HG03175 (cell line): ENCODE data around the gene PLCB2.

Experiments used
- ATAC-seq: cut with Tn5 transposase; IDR thresholded peaks from one replicate; pipeline ENCODE4 v1.9.1; 2021; ENCODE audit warnings: mild to moderate bottlenecking, moderate library complexity; ENCODE audit not compliant: unreplicated experiment

PLCB2 gene

DNA sequence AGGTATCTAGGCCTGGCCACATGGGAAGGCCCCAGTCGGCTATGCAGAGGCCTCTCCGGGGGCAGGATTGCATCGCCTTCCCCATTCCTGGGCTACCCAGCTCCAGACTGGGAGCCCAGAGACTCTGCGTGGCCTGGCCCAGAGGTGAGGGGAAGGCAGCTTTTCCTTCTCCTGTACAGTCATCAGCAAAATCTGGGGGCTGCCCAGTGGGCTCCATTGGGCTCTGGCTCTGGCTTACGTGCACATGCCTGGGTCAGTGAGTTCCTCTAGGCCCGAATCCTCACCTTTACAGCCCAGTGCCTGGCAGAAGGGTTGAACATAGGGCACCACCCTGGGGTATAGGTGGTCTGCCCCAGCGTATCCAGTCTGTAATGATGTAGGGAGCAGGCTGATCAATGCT is 20.9 kb downstream of the PLCB2 start:
- no peak for ATAC-seq

DNA sequence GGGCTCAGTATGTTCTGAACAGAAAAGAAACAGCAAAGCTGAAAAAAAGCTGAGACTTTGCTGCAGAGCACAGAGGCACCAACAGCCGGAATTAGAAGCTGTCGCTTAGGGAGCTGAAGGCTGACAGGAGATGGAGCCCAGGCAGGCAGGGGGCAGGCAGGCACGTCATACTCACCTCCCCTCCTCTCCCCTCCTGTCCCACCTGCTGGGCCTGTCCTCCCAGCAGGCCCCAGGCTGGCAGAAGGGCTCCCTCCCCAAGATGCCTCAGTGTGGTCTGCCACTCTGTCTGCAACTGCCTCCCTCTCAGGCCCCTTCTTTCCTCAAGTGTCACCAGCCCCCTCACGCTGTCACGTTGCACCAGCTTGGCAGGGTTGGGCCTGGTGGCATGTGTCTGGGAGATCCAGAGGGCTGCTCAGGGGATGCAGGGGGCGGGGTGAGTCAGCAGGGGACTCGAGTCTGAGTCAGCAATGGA is 21.6 kb downstream of the PLCB2 start:
- ATAC-seq = no peak

DNA sequence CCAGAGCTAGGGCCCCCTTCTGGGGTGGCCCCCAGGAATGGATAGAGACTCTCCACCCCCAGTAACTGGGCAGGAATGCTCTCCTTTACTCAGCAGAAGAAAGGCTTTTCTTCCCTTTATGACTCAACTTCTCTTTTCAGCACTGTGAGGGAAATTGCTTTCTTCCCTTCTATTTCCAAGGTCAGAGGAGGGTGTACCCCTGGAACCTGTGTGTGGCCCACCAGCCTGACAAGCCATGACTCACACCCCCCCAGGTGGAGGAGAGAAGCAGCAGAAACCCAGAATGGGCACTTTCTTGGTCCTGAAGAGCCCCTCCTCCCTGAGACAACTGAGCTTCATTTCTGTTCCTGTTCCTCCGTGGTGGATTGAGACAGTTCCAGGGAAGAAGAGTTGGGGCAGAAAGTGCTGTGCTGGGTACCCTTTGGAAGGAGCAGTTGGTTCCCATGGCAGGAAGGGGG is 22.2 kb downstream of the PLCB2 start:
- ATAC-seq = no peak

DNA sequence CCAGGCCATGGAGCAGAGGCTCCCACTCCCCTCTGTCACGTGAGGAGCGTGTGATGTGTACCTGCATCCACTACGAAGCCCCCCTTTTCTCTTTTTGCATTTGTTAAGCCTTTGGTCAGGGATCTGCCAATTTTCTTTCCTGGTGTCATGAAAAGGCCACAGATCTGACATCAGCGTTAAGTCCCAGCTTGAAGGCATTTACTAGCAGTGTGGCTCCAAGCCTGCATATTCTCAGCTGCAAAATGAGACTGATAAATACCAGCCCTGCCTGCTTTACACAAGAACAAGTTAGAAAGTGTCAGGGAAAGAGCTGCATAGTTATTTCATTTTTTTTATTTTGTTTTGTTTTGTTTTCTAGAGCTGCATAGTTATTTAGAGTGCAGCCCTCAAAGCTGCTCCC is 22.6 kb downstream of the PLCB2 start:
- ATAC-seq = no peak

DNA sequence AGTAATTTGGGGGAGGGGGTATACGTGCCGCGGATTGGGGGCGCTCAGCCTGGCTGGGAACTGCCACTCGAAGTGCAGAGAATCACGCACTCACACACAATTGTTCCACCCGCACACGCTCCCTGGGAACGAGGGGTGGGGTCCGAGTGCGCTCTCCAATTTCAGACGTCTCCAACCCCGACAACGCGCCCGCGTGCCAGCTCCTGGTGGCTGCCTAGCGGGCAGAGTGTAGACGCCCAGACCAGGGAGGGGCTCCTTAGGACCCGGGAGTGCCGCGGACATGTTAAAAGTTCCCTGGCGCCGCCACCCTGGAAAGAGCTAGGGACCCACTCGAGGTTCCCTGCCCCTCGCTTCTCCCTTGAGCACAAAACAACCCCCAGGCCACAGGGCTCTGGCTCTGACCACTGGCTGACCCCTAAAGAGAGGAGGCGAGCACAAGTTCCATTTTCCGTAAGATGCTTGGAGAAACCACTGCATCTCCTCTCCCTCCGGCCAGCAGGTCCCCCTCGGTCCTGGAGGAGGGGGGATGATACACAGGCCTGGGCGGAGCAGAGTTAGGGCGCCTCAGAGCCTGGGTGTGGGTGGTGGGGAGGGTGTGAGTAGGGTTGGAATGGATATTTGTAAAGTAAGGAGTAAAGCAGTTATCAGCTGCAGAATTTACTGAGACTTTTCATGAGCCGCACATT is 24.0 kb downstream of the PLCB2 start:
- no peak for ATAC-seq

DNA sequence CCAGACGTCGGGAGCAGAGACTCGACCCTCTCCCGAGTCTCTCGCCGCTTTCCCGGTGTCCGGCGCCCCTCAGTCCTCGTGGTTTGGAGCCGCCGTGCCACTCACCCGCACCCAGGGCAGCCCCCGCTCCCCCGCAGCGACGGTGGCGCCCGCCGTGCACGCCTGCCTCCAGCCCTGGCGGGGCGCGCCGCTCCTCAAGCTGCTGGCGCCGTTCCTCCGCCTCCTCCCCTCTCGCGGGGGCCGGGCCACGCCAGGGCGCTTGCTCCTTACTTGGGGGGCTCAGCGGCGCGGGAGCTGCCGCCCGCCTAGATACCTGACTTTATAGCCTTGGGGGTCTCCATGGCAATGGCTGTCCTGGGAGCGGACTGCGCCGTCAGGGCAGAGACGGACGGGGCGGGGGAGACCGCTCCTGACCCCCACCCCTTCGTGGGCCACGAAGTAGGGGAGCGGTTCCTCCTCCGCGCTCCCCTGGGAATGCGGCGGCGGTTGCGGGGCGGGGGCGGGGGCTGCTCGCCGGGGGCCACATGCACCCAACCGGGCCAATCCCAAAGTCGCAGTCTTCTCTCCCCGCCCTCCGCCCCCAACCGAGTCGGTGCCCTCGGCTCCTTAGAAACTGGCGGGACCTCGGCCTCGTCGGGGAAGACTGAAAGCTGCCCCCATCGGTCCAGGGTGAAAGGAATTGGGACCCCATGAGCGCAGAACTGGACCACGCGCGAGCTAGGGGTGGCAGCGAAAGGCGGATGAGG is 24.7 kb downstream of the PLCB2 start, which contains the start of gene ANKRD63:
Gene ANKRD63, minus strand, starts transcription at position 196 of the 746 bp plus-strand sequence. CDS start 478 bp downstream, outside the sequence.
- ATAC-seq = no peak

DNA sequence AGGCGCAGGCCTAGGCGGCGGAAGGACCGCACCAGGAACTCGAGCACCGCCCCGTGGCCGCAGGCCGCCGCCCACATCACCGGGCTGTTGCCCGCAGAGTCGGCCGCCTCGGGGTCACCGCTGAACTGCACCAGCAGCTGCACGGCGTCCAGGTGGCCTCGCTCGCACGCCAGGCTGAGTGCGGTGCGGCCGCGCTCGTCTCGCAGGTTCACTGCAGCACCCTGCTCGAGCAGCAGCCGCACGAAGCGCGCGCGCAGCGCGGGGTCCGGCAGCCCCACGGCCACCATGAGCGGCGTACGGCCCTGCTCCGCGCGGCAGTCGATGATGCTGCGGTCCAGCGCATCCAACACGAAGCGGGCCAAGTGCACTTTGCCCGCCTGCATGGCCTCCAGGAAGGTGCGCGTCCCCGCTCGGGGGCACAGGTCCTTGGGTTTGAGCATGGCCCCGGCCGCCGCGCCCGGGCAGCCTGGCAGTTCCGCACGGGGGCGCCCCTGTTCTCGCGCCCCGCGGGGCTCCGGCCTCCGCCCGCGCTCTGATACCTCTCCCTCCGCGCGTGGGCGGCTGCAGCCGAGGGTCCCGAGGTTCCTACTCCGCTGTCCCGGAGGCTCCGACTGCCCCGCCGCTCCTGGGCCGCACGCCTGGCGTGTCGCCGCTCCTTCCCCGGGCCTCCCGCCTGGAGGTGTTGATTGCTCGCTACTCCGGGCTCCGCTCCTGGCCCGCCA is 25.4 kb downstream of the PLCB2 start:
- ATAC-seq = no peak

DNA sequence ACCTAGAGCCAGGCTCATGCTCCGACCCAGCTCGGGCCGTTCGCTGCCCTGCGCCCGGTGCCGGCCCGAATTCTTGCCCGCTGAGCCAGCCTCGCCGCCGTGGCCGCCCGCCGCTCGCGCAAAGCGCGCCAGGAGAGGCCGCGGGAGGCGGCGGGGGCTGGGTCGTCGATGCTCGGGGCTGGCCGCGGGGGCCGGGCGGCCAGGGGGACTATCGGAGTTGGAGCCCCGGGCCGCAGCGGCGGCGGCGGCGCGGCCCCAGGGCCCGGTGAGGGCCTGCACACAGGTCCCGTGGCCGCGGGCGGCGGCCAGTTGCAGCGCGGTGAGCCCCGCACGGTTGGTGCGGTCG is 26.0 kb downstream of the PLCB2 start:
- ATAC-seq = no peak

DNA sequence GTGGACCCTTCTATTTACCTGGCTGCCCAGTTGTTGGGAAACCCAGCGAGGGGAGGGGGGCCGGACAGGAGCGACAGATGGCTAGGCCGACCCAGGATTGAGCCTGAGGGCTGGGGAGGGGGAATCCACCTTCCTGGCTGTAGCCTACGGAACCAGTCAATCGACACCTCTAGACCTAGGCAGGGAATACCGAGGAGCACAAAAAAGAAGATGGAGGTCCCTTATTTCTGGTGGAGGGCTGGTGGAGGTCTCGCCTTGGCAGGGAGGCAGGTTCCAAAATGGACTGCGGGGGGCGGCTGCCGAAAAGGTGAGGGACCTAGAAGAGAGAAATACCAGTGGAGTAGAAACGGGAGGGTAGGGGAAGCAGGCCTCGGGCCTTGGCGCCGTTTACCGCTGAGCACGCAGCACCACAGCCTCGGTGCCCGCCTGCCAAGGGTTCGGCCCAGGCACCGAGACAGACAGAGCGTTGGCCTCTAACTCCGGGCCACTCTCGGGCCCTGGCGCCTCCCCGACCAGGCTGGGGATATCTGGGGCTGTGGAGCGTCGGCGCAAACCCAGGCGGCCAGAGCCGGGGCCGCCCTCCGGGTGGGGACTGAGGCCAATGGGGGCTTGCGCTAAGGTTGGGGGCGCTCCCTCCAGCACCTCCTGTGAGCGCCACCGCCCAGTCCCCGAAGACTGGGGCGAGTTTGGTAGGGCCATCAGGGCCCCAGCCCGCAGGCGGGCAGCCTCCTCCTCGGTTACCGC is 26.5 kb downstream of the PLCB2 start:
- no peak for ATAC-seq

DNA sequence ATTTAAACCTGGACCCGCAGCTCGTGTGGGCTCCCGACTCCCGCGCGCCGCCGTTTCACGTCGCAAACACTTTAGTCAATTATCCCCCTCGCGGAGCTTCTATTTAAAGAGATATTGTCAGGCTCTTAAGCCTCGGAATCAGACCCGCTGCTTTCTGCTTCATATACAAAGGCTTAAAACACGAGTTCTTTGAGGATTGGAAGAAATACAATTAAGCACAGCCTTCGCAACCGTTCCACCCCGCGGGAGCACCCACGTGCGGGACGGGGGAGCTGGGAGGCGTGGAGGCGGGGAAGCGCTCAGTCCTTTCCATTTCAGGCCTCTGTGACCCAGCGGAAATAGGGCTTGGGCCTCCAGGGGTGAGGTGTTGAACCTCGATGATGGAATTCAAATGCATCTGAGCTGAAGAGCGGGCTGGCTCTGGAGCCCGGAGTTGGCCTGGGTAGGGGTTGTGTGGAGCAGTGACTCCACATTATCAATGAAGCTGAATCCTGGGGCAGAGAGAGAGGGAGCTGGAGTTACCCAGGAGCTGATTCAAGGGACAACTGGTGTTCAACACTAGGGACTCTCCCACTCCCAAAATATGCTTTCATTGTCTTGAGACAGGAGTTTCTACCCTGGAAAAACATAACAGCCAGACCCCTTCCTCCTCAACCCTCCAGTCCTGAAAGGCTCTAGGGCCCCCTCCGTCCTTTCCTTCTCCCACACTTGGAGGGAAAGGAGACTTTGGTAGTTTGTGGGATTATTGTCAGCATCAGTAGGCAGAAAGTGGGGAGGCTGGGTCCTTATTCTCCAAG is 27.3 kb downstream of the PLCB2 start:
- ATAC-seq = no peak

DNA sequence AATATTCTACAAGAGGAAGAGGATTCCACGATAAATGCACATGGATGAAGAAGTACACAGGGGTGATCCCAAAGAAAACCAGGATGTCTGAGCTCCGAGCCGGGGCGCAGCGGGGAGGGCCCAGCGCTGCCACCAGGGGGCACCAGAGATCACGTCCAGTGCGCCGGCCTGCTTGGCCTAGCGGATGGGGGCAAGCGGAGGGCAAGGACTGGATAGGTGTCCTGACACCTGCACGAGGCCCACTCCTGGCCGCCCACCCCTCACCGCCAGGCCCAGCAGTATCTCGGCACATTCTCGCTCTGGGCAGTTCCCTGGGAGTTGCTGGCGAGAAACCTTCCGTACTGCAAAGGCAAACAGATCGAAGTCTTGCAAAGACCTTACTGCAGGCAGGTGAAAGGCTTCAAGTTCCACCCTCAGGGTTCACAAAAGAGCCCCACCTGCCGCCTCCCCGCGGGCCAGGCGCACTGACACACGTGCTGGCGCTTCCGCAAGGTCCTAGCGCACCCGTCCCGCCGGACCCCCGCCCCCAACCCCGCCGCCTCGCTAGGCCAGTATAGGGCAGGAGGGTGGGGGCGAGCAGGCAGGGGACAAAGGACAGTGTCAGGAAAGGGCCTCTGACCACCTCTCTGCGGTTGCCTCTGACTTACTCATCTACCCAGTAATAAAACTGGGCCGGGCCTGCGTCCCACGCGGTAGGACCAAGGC is 28.1 kb downstream of the PLCB2 start:
- ATAC-seq = no peak

DNA sequence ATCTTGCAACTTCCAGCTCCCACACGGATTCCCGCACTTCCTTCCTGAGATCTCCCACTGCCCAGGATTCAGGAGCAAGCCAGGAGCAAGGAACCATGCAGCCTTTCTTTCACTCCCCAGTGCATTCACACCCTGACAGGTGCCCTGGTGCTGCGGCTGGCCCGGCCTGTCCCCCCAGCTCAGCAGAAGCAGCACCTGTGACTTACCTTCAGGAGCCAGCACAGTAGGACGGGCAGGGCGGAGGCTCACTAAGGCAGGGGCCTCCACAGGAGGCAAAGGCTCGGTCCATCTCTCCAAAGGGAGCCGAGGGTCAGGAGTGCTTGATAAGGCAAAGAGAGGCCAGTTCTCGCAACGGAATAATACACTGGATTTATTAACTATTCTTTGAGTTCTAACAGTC is 29.7 kb downstream of the PLCB2 start:
- no peak for ATAC-seq

DNA sequence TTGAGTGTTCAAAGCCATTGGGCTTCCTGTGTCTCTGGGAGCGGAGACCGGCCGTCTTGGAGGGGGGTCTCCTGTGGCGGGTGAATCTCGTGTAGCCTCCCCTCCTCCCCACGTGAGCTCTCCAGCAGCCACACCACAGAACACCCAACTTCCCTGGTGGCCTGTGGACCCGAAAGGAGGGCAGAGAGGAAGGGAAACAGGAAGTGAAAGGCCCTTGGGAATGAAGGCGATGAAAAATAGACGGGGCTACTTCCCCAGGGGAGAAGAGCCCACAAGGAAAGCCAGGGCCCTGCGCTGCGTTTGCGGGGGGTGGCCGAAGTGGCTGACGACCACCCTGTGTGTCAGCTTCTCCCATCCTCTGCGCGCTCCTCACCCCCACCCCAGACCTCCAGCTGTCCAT is 30.3 kb downstream of the PLCB2 start:
- ATAC-seq = no peak

DNA sequence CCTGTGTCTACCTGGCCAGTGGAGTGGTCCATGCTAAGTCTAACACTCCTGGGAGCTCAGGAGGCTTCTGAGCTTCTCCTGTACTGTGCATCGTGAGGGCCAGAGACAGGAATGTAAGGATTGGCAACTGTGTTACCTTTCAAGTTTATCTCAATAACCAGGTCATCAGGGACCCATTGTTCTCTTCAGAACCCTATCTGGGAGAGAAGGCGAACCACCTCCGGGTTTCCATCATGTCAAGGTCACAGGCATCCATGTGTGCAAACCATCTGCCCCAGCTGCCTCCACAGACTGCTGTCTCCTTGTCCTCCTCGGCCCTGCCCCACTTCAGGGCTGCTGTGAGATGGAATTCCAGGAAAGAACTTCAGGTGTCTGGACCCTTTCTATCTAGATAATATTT is 30.8 kb downstream of the PLCB2 start:
- ATAC-seq = no peak

DNA sequence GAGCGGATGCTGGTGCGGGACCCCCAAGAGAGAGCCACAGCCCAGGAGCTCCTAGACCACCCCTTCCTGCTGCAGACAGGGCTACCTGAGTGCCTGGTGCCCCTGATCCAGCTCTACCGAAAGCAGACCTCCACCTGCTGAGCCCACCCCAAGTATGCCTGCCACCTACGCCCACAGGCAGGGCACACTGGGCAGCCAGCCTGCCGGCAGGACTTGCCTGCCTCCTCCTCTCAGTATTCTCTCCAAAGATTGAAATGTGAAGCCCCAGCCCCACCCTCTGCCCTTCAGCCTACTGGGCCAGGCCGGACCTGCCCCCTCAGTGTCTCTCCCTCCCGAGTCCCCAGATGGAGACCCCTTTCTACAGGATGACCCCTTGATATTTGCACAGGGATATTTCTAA is 31.8 kb downstream of the PLCB2 start:
- ATAC-seq = no peak

DNA sequence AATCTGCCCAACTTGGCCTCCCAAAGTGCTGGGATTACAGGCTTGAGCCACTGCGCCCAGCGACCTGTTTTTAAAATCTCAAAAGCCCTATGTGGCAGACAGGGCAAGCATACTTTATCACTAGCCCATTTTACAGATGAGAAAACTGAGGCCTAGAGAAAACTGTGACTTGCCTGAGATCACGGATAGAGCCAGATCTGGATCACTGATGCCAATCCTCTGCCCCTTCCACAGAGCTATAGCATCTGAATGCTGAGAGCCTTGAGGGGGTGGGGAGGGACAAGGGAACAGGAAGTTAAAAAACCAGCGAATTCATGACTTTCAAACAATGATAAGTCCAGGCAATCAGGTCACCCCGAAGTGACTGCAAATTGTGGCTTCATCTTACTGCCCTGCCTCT is 32.2 kb downstream of the PLCB2 start:
- ATAC-seq = no peak

DNA sequence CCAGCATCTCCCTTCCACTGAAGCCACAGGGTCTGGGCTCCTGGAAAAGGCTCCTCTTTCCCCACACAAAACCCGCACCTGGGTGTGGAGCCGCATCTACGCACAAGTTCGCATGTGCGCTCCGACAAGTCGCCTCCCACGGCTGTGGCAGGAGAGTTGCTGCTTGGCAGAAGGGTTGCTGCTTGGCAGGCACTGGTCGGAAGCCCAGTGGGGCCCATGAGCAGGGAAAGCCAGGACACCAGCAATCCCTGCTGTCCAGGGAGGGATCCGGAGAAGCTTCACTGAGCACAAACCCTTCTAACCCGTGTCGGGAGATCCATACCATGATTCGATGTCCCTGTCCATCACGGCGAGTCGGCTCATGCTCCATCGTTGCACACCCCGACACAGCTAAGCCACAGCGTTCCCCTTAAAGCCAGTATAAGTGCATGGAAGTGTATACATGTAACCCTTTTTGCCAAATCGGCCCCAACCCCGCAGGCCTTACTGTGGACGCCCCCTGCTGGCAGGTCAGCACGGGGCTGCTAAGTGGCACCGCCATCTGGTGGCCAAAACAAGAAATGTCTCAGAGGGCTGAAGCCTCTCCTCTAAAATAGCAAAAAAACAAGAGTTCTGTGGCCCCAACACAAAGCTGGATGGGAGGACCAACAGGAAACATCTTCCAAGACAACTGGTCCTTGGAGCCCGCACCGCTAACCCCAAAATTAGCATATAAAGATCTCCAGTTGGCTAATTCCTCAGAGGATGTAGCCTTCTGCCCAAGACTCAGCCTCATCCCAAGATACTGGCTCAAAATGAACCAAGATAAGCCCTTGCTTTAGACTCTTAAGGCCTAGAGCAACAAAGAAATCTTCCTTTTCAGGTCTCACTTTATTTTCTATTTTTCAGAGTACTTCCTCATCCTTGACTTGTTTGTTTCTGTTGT is 33.1 kb downstream of the PLCB2 start:
- ATAC-seq = no peak

DNA sequence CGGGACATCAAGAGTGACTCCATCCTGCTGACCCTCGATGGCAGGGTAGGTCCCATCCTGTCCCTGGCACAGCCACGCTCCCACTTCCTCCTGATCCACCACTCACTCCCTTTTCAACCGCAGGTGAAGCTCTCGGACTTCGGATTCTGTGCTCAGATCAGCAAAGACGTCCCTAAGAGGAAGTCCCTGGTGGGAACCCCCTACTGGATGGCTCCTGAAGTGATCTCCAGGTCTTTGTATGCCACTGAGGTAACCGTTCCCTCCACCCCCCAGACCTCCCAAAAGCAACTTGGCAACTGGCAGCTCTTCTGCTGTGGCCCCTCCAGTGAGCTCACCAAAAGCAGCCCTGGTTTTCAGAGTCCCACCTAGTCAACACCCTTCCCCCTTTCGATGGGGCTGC is 34.3 kb downstream of the PLCB2 start:
- ATAC-seq = no peak
